ENCODE data around the gene DAPK1.

The DAPK1 gene

GRCh38 chr9:87644659-87645058 lies 147.0 kb downstream of the DAPK1 start:
- no peak overlapping the region for H3K4me2 ChIP-seq (ENCODE audit: insufficient read depth, low read length)
- H4K20me1 ChIP-seq (ENCODE audit: insufficient read depth, low read length): no peaks in the 10 kb centered on the region
- no peak for ATAC-seq (ENCODE audit: insufficient read depth, low read depth)
- TF ChIP-seq CTCF (IDR thresholded peaks at IDR 0.05; ENCODE audit: borderline replicate concordance, extremely low read depth, low read length, poor library complexity, severe bottlenecking) (no peak), EZH2 (IDR thresholded peaks at IDR 0.05; ENCODE audit: borderline replicate concordance, low read depth, low read length, severe bottlenecking) (no peak)
- no peaks in the 10 kb centered on the region for H3K9me3 ChIP-seq (ENCODE audit: insufficient read depth, low read length, severe bottlenecking)
- H3K4me3 ChIP-seq (ENCODE audit: low read depth in 1 of 2, low read length in 2 of 2): no peak overlapping the region
- no peak overlapping the region for H2AFZ ChIP-seq (ENCODE audit: low read depth, low read length)
- H3K9ac ChIP-seq (ENCODE audit: low read depth, low read length): no peak overlapping the region
- no peaks in the 10 kb centered on the region for H3K79me2 ChIP-seq (ENCODE audit: insufficient read depth, low read length)
- no peak for DNase-seq
- H3K36me3 ChIP-seq (ENCODE audit: insufficient read depth, low read length): no peaks in the 10 kb centered on the region
- H3K4me1 ChIP-seq (ENCODE audit: insufficient read depth, low read length): peaks cover 8% of the 10 kb centered on the region; the same call in 1 of the 2 replicates
- no peak overlapping the region for H3K27ac ChIP-seq (ENCODE audit: low read length)
- no peaks in the 10 kb centered on the region for H3K27me3 ChIP-seq (ENCODE audit: insufficient read depth, low read length, poor library complexity)

GRCh38 chr9:87646546-87646945 lies 148.9 kb downstream of the DAPK1 start:
- no peak for ATAC-seq (ENCODE audit: insufficient read depth, low read depth)

GRCh38 chr9:87647114-87647513 lies 149.4 kb downstream of the DAPK1 start:
- no peak overlapping the region for H3K9ac ChIP-seq (ENCODE audit: low read depth, low read length)
- H3K9me3 ChIP-seq (ENCODE audit: insufficient read depth, low read length, severe bottlenecking): no peaks in the 10 kb centered on the region
- no peak overlapping the region for H3K4me2 ChIP-seq (ENCODE audit: insufficient read depth, low read length)
- TF ChIP-seq EZH2 (IDR thresholded peaks at IDR 0.05; ENCODE audit: borderline replicate concordance, low read depth, low read length, severe bottlenecking) (no peak), CTCF (IDR thresholded peaks at IDR 0.05; ENCODE audit: borderline replicate concordance, extremely low read depth, low read length, poor library complexity, severe bottlenecking) (no peak)
- H3K36me3 ChIP-seq (ENCODE audit: insufficient read depth, low read length): no peaks in the 10 kb centered on the region
- peaks cover 4% of the 10 kb centered on the region; the same call in 1 of the 2 replicates for H3K4me1 ChIP-seq (ENCODE audit: insufficient read depth, low read length)
- H2AFZ ChIP-seq (ENCODE audit: low read depth, low read length): no peak overlapping the region
- DNase-seq (no peak), ATAC-seq (ENCODE audit: insufficient read depth, low read depth) (no peak)
- no peak overlapping the region for H3K27ac ChIP-seq (ENCODE audit: low read length)
- no peaks in the 10 kb centered on the region for H3K27me3 ChIP-seq (ENCODE audit: insufficient read depth, low read length, poor library complexity)
- H3K4me3 ChIP-seq (ENCODE audit: low read depth in 1 of 2, low read length in 2 of 2): no peak overlapping the region
- H4K20me1 ChIP-seq (ENCODE audit: insufficient read depth, low read length): no peaks in the 10 kb centered on the region
- no peaks in the 10 kb centered on the region for H3K79me2 ChIP-seq (ENCODE audit: insufficient read depth, low read length)

More at GRCh38 chr9:87646546-87646945, 148.9 kb downstream of the DAPK1 start:
- Histone ChIP-seq H2AFZ (ENCODE audit: low read depth, low read length) (no peak overlapping the region), H3K4me1 (ENCODE audit: insufficient read depth, low read length) (peaks cover 6% of the 10 kb centered on the region; the same call in 1 of the 2 replicates), H3K9ac (ENCODE audit: low read depth, low read length) (no peak overlapping the region), H3K36me3 (ENCODE audit: insufficient read depth, low read length) (no peaks in the 10 kb centered on the region), H3K27ac (ENCODE audit: low read length) (no peak overlapping the region), H3K79me2 (ENCODE audit: insufficient read depth, low read length) (no peaks in the 10 kb centered on the region), H3K9me3 (ENCODE audit: insufficient read depth, low read length, severe bottlenecking) (no peaks in the 10 kb centered on the region), H3K4me3 (ENCODE audit: low read depth in 1 of 2, low read length in 2 of 2) (no peak overlapping the region), H3K4me2 (ENCODE audit: insufficient read depth, low read length) (no peak overlapping the region), H3K27me3 (ENCODE audit: insufficient read depth, low read length, poor library complexity) (no peaks in the 10 kb centered on the region), H4K20me1 (ENCODE audit: insufficient read depth, low read length) (no peaks in the 10 kb centered on the region)
- DNase-seq: no peak
- TF ChIP-seq CTCF (IDR thresholded peaks at IDR 0.05; ENCODE audit: borderline replicate concordance, extremely low read depth, low read length, poor library complexity, severe bottlenecking) (no peak), EZH2 (IDR thresholded peaks at IDR 0.05; ENCODE audit: borderline replicate concordance, low read depth, low read length, severe bottlenecking) (no peak)

- Histone ChIP-seq H3K36me3 (ENCODE audit: insufficient read depth, low read length) (no peaks in the 10 kb centered on the region), H3K27me3 (ENCODE audit: insufficient read depth, low read length, poor library complexity) (no peaks in the 10 kb centered on the region), H3K27ac (ENCODE audit: low read length) (no peak overlapping the region), H3K9ac (ENCODE audit: low read depth, low read length) (no peak overlapping the region), H4K20me1 (ENCODE audit: insufficient read depth, low read length) (no peaks in the 10 kb centered on the region), H3K4me2 (ENCODE audit: insufficient read depth, low read length) (no peak overlapping the region), H3K9me3 (ENCODE audit: insufficient read depth, low read length, severe bottlenecking) (no peaks in the 10 kb centered on the region), H3K79me2 (ENCODE audit: insufficient read depth, low read length) (no peaks in the 10 kb centered on the region), H3K4me1 (ENCODE audit: insufficient read depth, low read length) (no peaks in the 10 kb centered on the region), H3K4me3 (ENCODE audit: low read depth in 1 of 2, low read length in 2 of 2) (no peak overlapping the region), H2AFZ (ENCODE audit: low read depth, low read length) (no peak overlapping the region)
- DNase-seq: no peak
- ATAC-seq (ENCODE audit: insufficient read depth, low read depth): no peak
- no peak for TF ChIP-seq CTCF (IDR thresholded peaks at IDR 0.05; ENCODE audit: borderline replicate concordance, extremely low read depth, low read length, poor library complexity, severe bottlenecking)
- TF ChIP-seq EZH2 (IDR thresholded peaks at IDR 0.05; ENCODE audit: borderline replicate concordance, low read depth, low read length, severe bottlenecking): no peak
Observed at GRCh38 chr9:87648606-87649005, 150.9 kb downstream of the DAPK1 start.

Data from DND-41 (cell line).